ENCODE results near the gene COLEC12. TPM values are rescaled to one million over a fixed set of nuclear protein-coding genes. Genes with fewer than 3 reads are reported as not detected.

COLEC12 gene
- total RNA-seq, 1 experiment from 2014 or later: not detected

GRCh38 chr18:393574-393957 lies 106.9 kb downstream of the COLEC12 start:
- Histone ChIP-seq H3K4me2 (ENCODE audit: low read length) (no peak overlapping the region), H3K36me3 (ENCODE audit: control insufficient read depth in 1 of 2, insufficient read depth in 2 of 2, low read length in 2 of 2) (no peaks in the 10 kb centered on the region), H4K20me1 (ENCODE audit: insufficient read depth) (no peaks in the 10 kb centered on the region), H3K9me2 (ENCODE audit: insufficient read depth) (no peaks in the 10 kb centered on the region), H3K4me3 (replicated peaks in 1 of 2; ENCODE audit: low read depth in 1 of 2, low read length in 2 of 2) (no peak overlapping the region), H3K27ac (ENCODE audit: low read depth, low read length) (no peak overlapping the region), H2AFZ (ENCODE audit: low read depth, low read length, poor library complexity, severe bottlenecking) (no peak overlapping the region), H3K9ac (ENCODE audit: low read length) (no peak overlapping the region), H3K9me3 (ENCODE audit: control insufficient read depth in 1 of 2, insufficient read depth in 1 of 2, low read depth in 1 of 2, low read length in 2 of 2) (no peaks in the 10 kb centered on the region), H3K27me3 (ENCODE audit: insufficient read depth, low read length) (no peaks in the 10 kb centered on the region), H3K4me1 (ENCODE audit: control insufficient read depth in 1 of 2, insufficient read depth in 2 of 2, low read length in 2 of 2) (no peaks in the 10 kb centered on the region), H3K79me2 (ENCODE audit: insufficient read depth, low read length) (no peaks in the 10 kb centered on the region)
- CTCF ChIA-PET: no interaction called here
- TF ChIP-seq REST (IDR thresholded peaks at IDR 0.05; ENCODE audit: low read depth) (no peak), SIN3A (IDR thresholded peaks at IDR 0.05; ENCODE audit: low read depth) (no peak), ZFX (IDR thresholded peaks at IDR 0.05) (no peak), RAD21 (IDR thresholded peaks at IDR 0.05; ENCODE audit: low read depth) (no peak), ZNF274 (IDR thresholded peaks at IDR 0.05; ENCODE audit: low read depth, low read length) (no peak), ZBTB33 (IDR thresholded peaks at IDR 0.05; ENCODE audit: extremely low read depth, insufficient replicate concordance, low read length) (no peak), FOSL1 (IDR thresholded peaks at IDR 0.05; ENCODE audit: low read depth) (no peak), CTCF (IDR thresholded peaks at IDR 0.05 in 2 of 3, conservative IDR thresholded peaks at IDR 0.05 in 1 of 3; ENCODE audit: borderline replicate concordance in 1 of 3, insufficient read depth in 1 of 3, low read depth in 2 of 3, low read length in 2 of 3) (no peak), POLR2AphosphoS5 (IDR thresholded peaks at IDR 0.05; ENCODE audit: low read depth, low read length) (no peak), POLR2A (IDR thresholded peaks at IDR 0.05; ENCODE audit: borderline replicate concordance, extremely low read depth, insufficient read depth, insufficient read length) (no peak), MAX (IDR thresholded peaks at IDR 0.05) (no peak), EZH2 (IDR thresholded peaks at IDR 0.05) (no peak), EZH2phosphoT487 (IDR thresholded peaks at IDR 0.05; ENCODE audit: borderline replicate concordance) (no peak)
- DNase-seq (ENCODE audit: low read depth, low spot score) (no peak), ATAC-seq (no peak)
- RAD21 ChIA-PET (ENCODE audit: low non-redundant PET in 1 of 2, low total read pairs in 2 of 2, uncharacterized antibody in 2 of 2, unreplicated experiment in 2 of 2): no interaction called here
- intact Hi-C loops (cut with micrococcal nuclease): no loop called here
- POLR2A ChIA-PET: no interaction called here
- BruUV-seq (replicated peaks): no TSS peak

Data from HCT116 (cell line).